Breast epithelium (tissue), 3 donors: Measurements from ENCODE around the gene NFE2L1.

Experiments used
- POLR2A ChIP-seq: fragments of 450-650 bp; IDR thresholded peaks from one replicate; pipeline ENCODE4 v1.6.1; 2016; ENCODE audit warnings: antibody characterized with exemption, mild to moderate bottlenecking, moderate library complexity
- TF ChIP-seq, protein P1 (sequence below), 3 donors: fragments of 450-650 bp; IDR thresholded peaks; one replicate each; pipeline ENCODE4 v1.5.1; 2016 to 2017; ENCODE audit warnings: antibody characterized with exemption in 3 of 3, mild to moderate bottlenecking in 3 of 3, moderate library complexity in 3 of 3

DNA sequence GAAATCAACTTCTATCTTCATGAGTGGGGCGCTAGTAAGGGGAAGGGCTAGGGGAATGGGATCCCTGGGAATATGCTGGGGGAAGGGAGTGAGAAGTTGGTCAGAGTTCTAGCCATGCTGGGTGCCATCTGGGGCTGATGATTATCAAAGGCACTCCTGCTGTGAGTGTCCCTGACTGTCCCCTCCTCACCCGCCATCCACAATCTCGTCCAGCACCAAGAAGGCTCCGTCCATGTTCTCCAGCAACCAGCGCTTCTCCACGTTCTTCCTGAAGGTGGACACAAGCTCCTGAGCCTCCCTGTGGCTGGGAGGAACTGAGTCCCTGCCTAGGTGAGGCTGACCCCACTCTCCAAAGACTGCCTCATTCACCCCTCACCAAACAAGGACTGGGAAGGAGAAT lies 16.2 kb upstream of the NFE2L1 start:
- TF ChIP-seq, protein P1, sequence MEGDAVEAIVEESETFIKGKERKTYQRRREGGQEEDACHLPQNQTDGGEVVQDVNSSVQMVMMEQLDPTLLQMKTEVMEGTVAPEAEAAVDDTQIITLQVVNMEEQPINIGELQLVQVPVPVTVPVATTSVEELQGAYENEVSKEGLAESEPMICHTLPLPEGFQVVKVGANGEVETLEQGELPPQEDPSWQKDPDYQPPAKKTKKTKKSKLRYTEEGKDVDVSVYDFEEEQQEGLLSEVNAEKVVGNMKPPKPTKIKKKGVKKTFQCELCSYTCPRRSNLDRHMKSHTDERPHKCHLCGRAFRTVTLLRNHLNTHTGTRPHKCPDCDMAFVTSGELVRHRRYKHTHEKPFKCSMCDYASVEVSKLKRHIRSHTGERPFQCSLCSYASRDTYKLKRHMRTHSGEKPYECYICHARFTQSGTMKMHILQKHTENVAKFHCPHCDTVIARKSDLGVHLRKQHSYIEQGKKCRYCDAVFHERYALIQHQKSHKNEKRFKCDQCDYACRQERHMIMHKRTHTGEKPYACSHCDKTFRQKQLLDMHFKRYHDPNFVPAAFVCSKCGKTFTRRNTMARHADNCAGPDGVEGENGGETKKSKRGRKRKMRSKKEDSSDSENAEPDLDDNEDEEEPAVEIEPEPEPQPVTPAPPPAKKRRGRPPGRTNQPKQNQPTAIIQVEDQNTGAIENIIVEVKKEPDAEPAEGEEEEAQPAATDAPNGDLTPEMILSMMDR (IDR thresholded peaks at IDR 0.05) = no peak
- no peak for TF ChIP-seq POLR2A
